GM11168 (cell line): ENCODE measurements around the gene NOTCH1.
"Not testable (repeated sequence)": the region's sequence is repeated elsewhere in the genome, so short reads cannot be mapped to it uniquely, and the experiment has no call there.

ENCODE experiments used
- in situ Hi-C: fragments of 300-500 bp; cut with MboI; formaldehyde crosslinking; loops from one replicate; pipeline ENCODE4 v1.12.0; 2022; ENCODE audit warnings: low sequenced_read_pairs; ENCODE audit not compliant: unreplicated experiment

NOTCH1 gene

DNA sequence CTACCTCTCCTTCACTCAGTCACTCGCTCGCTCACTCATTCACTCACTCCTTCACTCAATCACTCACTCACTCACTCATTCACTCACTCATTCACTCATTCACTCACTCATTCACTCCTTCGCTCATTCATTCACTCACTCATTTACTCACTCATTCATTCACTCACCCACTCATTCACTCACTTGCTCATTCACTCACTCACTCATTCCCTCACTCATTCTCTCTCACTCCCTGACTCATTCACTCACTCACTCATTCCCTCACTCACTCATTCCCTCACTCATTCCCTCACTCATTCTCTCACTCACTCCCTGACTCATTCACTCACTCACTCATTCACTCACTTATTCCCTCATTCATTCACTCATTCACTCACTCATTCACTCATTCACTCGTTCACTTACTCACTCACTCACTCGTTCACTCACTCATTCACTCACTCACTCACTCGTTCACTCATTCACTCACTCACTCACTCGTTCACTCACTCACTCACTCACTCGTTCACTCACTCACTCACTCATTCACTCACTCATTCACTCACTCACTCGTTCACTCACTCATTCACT, 33.9 kb upstream of the NOTCH1 start:
- in situ Hi-C loops, result not testable (repeated sequence)

DNA sequence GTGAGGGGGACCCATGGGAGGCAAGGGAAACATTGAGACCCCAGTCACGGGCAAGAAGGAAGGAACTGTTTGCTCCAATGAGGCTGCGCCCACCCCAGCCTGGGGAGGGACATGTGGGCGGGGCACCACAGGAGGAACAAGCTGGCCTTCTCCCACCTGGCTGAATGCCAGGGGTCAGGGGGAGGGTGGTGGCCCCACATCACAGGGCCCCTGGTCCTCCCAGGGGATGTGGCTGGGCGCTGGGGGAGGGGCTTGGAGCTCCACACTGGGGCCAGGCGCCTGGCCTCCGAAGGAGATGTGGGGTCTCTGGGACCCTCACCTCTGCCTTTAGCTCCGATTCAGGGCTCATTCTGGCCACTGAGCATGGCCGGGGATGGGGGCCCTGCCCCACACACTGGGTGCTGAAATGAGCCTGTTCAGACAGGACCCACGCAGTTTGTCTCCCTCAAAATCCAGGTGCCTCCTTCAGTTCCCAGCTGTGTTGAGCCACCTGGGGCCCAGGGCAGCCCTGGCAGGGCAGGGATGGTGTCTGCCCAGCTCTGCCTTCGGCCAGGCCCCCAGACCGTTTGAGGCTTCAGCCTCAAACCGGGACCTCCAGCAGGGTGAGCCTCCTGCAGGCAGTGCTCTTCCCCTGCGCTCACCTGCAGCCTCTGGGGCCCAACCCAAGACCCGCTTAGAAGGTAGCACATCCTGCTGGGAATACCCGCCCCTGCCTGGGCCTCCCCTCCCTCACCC, 33.2 kb upstream of the NOTCH1 start:
- in situ Hi-C loops, result no loop called here

DNA sequence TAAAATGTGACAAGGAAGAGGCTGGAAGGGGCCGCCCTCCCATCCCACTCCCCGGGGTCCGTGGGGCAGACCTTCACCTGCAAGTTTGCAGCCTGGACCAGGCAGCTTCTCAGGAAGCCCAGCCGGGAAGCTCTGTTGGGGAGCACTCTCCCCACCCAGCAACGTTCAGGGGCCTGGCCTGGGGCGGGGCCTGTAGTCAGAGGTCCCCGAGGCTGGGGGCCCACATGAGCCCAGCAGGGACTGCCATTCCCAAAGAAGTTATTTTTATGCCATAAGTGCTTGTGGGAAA, 32.7 kb upstream of the NOTCH1 start:
- in situ Hi-C loops, result no loop called here

DNA sequence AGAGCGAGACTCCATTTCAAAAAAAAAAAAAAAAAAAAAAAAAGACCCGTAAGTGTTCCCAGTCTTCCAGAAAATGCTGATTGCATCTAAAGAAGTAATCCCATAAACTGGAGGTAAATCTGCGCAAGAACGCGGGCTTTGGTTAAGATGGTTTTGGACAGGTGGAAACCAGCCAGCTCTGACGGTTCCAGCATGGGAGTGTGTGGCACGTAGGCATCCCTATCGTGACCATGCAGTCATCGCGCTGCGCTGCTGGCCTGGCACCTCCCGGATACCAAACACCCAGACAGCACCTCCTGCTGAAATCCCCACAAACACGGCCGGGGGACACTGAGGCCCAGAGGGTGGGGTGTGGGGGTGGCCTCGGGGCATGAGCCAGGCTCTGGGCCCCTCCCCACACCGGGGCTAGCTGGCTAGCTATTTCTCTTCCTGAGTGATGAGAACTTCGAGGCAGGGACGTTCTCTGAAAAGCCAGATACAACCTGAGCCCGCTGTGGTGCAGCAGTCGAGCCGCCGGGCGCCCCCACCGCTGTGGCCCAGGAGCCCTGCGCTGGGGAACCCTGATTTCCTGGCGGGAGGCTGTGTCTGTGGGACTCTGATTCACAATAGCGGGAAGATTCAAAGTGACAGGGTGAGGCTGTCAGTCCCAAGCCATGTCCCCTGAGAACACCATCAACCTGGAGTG, 32.2 kb upstream of the NOTCH1 start:
- in situ Hi-C loops, result no loop called here

DNA sequence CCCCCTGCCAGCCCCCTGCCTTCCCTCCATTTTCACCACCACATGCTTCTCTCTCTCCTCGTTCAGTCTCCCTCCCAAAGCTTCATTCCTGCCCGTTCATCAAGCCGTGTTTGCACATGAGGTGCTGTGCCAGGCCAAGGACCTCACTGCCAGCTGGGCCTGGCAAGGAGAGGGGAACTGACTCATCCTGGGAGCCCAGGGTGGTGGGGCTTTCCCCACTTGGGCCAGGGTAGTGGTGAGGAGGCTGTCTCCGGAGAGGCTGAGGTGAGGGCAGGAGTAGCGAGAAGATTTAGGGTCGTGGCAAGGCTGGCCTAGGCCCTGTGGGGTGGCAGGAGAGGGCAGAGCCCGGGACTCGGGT, 30.4 kb upstream of the NOTCH1 start:
- in situ Hi-C loops, result no loop called here

DNA sequence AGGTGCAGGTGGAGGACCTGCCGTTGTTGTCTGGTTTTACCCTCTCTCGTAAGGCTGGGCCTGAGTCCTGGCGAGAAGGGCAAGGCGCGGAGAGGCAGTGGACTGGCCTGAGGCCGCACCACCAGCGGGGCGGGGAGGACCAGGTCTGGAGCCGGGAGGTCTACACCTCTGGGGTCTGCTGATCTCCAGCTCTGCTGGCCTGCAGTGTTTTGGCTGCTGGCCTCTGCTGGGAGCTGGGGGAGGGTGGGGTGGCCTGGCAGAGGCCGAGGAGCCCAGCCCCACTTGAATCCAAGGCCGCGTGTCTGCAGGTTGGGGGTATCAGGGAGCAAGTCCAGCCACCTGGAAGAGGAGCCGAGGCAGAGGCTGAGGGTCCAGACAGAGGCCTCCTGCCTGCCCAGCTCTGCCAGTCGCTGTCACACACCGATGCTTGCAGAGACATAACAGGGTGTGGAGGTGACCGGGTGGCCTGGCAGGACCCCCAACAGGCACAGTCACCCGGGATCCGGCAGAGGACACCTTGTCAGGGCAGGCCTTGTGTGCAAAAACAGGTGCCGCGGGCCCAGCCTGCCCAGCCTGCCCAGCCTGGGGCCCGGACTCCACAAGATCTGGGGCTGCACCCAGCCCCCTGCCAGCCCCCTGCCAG, 29.9 kb upstream of the NOTCH1 start:
- in situ Hi-C loops, result no loop called here

DNA sequence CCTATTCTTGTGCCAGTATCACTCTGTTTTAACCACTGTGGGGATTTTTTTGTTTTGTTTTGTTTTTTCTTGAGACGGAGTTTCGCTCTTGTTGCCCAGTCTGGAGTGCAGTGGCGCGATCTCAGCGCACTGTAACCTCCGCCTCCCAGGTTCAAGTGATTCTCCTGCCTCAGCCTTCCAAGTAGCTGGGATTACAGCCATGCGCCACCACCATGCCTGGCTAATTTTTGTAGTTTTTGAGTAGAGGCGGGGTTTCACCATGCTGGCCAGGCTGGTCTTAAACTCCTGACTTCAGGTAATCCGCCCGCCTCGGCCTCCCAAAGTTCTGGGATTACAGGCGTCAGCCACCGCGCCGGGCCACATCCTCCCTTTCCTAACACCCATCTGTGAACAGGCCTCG, 28.8 kb upstream of the NOTCH1 start:
- in situ Hi-C loops, result not testable (repeated sequence)

DNA sequence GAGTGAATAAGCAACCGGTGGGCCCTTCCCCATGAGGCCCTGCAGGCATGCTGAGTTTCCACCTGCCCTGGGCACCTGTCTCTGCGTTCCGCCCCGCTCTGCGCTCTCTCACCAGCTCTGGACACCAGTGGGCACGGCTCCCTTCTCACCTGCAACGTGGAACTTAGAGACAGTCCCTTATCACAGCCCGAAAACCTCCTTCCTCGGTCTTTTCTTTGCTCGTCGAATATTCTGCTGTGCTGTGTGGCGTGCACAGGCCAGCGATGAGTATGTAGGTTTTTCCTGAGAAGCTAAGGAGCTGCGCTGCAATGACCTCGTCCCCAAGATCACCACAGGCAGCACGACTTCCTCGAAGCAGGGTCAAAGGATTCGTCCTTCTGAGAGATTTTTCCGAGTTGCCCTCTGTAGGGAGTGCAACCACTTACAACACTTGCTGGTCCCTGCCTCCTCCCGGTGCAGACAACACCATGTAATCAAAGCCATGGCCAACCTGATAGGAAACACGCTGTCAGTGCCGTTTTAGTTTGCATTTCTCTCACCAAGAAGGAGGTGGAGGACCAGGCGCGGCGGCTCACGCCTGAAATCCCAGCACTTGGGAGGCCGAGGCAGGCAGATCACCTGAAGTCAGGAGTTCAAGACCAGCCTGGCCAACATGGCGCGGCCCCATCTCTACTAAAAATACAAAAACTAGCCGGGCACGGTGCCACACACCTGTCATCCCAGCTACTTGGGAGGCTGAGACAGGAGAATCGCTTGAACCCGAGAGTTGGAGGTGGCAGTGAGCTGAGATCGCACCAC, 27.2 kb upstream of the NOTCH1 start:
- in situ Hi-C loops, result no loop called here

DNA sequence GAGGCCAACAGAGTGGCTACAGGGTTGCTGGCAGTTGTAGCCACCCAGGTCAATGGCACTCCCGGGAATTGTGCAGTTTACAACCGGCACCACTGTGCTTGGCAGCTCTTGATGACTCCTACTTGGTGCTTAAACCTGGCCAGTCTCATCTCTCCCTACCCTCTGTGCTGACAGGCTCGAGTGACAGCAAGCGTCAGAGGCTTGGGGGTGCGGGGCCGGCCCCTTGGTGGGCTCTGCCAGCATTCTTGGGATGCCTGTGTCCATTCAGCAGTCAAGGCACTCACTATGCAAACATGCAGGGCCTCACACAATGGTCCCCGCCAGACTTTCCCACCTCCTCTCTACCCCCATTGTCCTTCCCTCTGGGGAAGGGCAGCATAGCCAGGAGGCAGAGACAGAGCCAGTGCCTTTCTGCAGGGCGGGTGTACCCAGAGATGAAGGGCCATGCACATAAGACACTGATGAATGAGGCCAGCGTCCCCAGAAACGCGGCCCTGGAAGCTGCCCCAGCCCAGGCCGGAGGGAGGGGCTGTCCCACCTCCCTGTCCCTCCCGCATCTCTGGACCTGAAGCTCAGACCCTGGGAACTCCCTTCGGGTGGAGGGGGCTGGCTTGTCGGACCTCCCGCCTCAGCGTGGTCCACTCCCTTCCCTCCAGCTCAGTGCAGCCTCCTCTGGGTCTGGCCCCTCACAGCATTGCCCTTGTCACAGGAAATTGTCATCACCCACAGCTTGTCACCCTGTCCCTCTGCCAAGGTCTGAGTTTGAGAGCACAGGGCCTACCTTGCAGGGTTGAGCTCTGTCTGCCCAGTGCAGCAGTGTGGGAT, 26.4 kb upstream of the NOTCH1 start:
- in situ Hi-C loops, result no loop called here

DNA sequence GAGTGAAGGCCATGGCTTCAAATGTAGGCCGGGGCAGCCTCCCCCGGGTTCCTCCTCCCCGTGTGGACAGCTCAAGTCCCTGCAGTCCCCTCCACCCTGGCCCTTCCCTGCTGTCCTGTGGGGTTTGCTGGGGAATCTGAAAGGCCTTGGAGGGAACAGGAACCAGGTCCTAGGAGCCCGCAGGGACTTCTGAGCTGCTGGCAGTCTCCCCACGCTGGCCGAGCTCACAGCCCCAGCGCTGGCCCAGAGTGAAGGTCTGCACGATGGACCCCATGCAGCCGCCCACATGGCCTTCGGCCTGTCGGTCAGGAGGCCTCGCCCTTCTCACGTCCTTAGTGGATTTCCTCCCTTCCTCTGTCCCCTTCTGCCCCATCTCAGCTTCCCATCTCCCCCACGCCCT, 25.7 kb upstream of the NOTCH1 start:
- in situ Hi-C loops, result no loop called here

DNA sequence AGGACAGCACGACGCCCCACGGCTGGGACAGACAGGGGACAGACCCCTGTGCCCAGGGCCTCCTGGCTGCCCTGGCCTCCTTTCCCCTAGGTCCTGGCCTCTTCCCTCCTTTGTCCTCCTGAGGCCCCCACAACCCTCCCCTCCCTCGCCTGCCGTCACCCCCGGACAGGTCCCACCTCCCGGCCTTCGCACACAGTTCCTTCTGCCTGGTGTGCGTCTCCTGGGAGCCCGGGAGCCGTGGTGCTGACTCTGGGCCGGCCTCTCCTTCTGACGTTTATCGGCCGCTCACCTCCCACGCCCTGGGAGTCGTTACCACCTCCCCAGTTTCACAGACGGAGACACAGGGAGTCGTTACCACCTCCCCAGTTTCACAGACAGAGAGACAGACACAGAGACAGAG, 25.1 kb upstream of the NOTCH1 start:
- in situ Hi-C loops, result no loop called here

DNA sequence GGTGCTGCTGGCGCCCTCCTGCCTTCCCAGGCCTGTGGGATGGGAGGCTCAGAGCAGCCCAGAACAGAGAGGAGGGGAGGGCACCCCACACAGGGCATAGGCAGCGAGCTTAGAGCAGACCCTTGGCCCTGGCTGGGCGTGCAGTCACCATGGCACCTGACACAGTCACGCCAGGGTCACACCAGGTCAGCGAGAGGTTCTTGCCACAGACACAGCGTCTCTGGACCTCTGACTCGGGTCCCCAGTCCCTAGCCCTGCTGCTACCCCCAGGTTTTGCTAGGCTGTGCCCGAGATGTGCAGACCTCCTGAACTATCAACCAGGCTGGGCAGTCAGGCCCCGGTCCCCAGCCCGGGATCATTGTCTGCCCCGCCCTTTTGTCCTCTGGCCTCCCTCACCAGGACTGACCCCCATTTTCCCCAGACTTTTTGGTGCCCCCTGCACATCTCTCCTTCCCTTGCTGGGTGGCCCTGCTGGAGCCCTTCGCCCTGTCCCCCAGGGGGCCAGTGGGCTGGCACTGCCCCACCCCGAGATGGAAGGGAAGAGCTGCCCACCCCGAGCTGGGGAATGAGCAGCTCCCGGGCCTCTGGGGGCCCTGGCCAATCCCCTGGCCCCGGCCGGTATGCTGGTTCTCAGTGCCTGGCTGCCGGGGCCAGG, 24.5 kb upstream of the NOTCH1 start:
- in situ Hi-C loops, result no loop called here

DNA sequence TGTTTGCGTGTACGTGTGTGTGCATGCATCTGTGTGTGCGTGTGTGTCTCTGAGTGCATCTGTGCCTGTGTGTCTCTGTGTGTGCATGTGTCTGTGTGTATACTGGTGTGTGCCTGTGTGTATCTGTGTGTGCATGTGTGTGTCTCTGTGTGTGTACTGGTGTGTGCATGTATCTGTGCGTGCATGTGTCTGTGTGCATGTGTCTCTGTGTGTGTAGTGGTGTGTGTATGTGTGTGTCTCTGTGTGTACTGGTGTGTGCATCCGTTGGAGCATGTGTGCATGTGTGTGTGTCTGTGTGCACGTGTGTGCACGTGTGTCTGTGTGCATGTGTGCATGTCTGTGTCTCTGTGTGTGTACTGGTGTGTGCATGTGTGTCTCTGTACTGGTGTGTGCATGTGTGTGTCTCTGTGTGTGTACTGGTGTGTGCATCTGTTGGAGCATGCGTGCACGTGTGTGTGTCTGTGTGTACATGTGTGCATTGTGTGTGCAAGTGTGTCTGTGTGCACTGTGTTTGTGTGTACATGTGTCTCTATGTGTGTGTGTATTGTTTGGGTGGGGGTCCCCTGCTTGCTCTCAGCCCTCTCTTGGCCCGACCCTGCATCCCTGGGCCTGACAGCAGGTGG, 23.8 kb upstream of the NOTCH1 start:
- in situ Hi-C loops, result no loop called here

DNA sequence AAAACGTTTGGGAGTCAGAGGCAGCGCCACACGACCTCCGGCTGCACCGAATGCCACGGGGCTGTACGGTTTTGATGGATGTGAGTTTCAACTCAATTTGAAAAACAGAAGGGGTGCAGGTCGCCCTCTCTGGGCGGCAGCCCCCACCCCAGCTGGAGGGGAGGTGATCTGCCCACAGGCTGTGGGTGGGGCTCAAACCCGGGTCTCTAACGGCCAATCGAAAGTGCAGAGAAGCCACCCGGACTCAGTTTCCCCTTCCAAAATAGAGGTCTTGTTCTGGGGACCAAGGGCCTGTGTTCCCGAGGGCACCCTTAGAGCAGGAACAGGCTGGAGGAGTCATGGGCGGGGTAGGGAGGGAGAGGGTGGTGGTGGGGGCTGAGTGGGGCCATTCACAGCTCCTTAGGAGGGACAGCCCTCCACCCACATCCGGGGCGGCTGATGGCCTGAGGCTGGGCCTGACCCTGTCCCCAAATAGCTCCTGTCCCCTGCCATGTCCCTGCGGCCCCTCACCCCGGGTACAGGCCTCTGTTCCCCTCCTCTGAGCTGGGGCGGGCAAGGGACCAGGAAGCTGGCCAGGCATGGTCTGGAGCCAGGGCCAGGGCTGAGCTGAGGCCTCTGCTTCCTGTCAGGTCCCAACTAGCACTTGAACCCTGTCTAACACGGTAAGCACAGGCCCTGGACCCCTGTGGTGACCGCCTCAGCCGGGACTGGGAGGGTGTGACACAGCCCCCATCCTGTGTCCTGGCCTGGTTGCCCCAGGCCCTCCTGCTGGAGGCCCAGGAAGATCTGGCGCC, 22.6 kb upstream of the NOTCH1 start:
- in situ Hi-C loops, result no loop called here

DNA sequence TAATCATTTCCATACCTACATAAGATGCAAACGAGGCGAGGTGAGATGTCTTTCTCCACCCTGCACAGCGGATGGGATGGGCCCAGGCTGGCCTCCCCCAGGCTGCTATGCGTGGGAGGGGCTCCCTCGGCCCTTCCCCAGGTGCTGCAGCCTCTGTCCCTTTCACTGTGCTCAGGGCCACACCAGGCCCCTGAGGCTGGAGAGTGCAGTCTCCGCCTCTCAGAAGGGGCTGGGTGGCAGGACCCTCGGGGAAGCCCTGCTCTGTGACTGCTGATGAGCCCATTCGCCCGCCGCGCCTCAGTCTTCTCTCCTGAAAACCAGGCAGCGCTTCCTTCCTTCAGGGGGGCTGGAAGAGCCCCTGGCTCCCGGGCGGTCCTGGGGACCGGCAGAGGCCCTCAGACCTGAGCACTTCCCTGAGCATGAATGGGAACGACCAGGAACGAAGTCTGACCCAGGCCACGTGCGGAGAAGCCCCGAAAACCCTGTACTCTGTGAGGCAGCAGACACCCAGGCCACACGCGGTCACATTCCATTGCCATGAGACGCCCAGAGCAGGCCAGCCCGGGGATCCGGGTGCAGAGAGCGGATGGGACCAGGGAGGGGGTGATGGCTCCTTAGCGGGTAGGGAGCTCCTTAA, 21.9 kb upstream of the NOTCH1 start:
- in situ Hi-C loops, result no loop called here

DNA sequence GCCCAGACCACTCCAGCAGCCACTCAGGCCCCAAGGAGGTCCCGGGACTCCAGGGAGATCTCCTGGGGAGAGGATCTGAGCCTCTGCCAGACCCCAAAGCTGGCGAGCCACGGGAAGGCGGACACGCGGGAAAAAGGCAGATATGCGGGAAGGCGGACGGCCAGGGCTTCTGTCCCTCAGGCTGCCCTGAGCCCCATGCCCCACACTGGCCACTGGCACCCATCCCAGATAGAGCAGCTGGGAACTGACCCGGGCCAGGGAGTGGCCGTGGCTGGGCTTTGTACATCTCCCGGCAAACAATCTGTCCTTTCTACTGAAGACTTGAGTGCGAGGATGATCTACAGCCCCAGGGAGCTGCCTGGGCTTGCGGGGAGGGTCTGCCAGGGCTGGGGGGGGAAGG, 21.1 kb upstream of the NOTCH1 start:
- in situ Hi-C loops, result no loop called here

DNA sequence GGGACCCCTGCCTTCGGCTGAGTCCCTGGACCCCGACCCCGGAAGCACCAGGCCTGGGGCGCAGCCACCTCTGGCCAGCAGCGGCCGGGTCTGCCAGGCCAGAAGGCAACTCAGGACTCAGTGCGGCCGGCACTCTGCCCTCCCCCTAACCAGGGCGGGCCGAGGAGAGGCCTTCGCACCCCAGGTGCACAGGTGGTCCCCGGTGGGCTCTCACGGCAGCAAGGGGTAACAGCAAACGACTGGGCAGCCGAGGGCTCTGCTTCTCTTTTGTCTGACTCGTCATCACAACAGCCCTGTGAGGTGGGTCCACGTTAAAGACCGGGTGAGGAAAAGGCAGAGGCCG, 20.7 kb upstream of the NOTCH1 start:
- in situ Hi-C loops, result no loop called here
